K562 (cell line): ENCODE data around the gene ZFP36. TPM values are rescaled to one million over a fixed set of nuclear protein-coding genes. Genes with fewer than 3 reads are reported as not detected.

Experiments used
- CAMTA2 ChIP-seq: fragments of 250-450 bp; sonication (Bioruptor Pico); conservative IDR thresholded peaks from 2 replicates; pipeline ENCODE4 v1.5.1; 2022
- CBX3 ChIP-seq, 2 experiments: IDR thresholded peaks; 1 replicate in 1 of 2; 2 replicates in 1 of 2; pipeline ENCODE4 v1.6.1; 2012; ENCODE audit warnings: inconsistent platforms in 2 of 2, low read length in 2 of 2, borderline replicate concordance in 1 of 2, control low read depth in 1 of 2
- HDAC2 ChIP-seq: fragments of 450-650 bp; IDR thresholded peaks from 2 replicates; pipeline ENCODE4 v1.6.1; 2016; ENCODE audit warnings: mild to moderate bottlenecking
- HLTF ChIP-seq: fragments of 450-650 bp; IDR thresholded peaks from 2 replicates; pipeline ENCODE4 v1.6.1; 2016
- LCOR ChIP-seq: sonication (generic); formaldehyde crosslinking; IDR thresholded peaks from 2 replicates; pipeline ENCODE4 v1.8.0; 2022; ENCODE audit warnings: mild to moderate bottlenecking, missing genetic modification reagents
- MECOM ChIP-seq: fragments of 250-450 bp; sonication (Bioruptor Pico); IDR thresholded peaks from 2 replicates; pipeline ENCODE4 v1.8.0; 2022; ENCODE audit warnings: inconsistent platforms
- MTA3 ChIP-seq: fragments of 450-650 bp; formaldehyde crosslinking; IDR thresholded peaks from 2 replicates; pipeline ENCODE4 v1.6.1; 2017; ENCODE audit warnings: mild to moderate bottlenecking, borderline replicate concordance
- NFE2L1 ChIP-seq: fragments of 450-650 bp; IDR thresholded peaks from 2 replicates; pipeline ENCODE4 v1.6.1; 2016; ENCODE audit warnings: missing genetic modification characterization, low read depth, mild to moderate bottlenecking, missing compliant biosample characterization, moderate library complexity, borderline replicate concordance
- NFRKB ChIP-seq: fragments of 450-650 bp; IDR thresholded peaks from 2 replicates; pipeline ENCODE4 v1.6.1; 2016; ENCODE audit warnings: low read depth
- NR3C1 ChIP-seq: sonication (generic); formaldehyde crosslinking; IDR thresholded peaks from 2 replicates; pipeline ENCODE4 v1.8.1; 2022; ENCODE audit warnings: missing genetic modification reagents
- SMARCA5 ChIP-seq: fragments of 450-650 bp; IDR thresholded peaks from 2 replicates; pipeline ENCODE4 v1.6.1; 2016
- SNIP1 ChIP-seq: fragments of 450-650 bp; IDR thresholded peaks from 2 replicates; pipeline ENCODE4 v1.7.1; 2017; ENCODE audit warnings: low read depth, mild to moderate bottlenecking
- SRSF1 ChIP-seq: fragments of 200-400 bp; formaldehyde crosslinking; IDR thresholded peaks from 2 replicates; pipeline ENCODE4 v1.6.1; 2017; ENCODE audit warnings: mild to moderate bottlenecking, low read depth, low read length, moderate library complexity
- TBL1XR1 ChIP-seq, 2 experiments: IDR thresholded peaks; 2 replicates each; pipeline ENCODE4 v1.6.1; 2012; ENCODE audit warnings: improper control_type of control experiment in 2 of 2, low read length in 2 of 2, mild to moderate bottlenecking in 1 of 2
- ZKSCAN3 ChIP-seq: fragments of 250-450 bp; sonication (Bioruptor Pico); IDR thresholded peaks from 2 replicates; pipeline ENCODE4 v1.4.0; 2020
- ZNF124 ChIP-seq: sonication (generic); formaldehyde crosslinking; IDR thresholded peaks from 2 replicates; pipeline ENCODE4 v1.8.1; 2022; ENCODE audit warnings: missing genetic modification reagents
- ZNF212 ChIP-seq: fragments of 450-650 bp; formaldehyde crosslinking; IDR thresholded peaks from 2 replicates; pipeline ENCODE4 v1.4.0; 2020; ENCODE audit warnings: mild to moderate bottlenecking
- ZNF431 ChIP-seq: sonication (generic); formaldehyde crosslinking; IDR thresholded peaks from 2 replicates; pipeline ENCODE4 v1.8.0; 2022; ENCODE audit warnings: mild to moderate bottlenecking, missing genetic modification reagents
- polyA plus RNA-seq, 8 experiments: library from polyadenylated mRNA; depleted of rRNA in 4 of 8; stranded (reverse) in 5 of 8; unstranded in 3 of 8; fragments of >200 nt; fragmentation: Nextera tagmentation in 2 of 8; fragmentation: Illumina TruSeq in 1 of 8; extraction: Ambion mirVana in 2 of 8; extraction: Trizol in 1 of 8; gene quantifications; 2 replicates each; pipeline versions ENCODE4 v1.2.1 to v1.2.3, GENCODE V29; 2011 to 2014; ENCODE audit warnings: inconsistent platforms in 1 of 8, missing spikeins in 1 of 8
- total RNA-seq, 7 experiments: library from RNA; depleted of rRNA in 6 of 7; stranded (reverse); fragments of >200 nt in 6 of 7; fragmentation: Illumina TruSeq in 2 of 7; extraction: Trizol in 2 of 7; gene quantifications; 2 replicates each; pipeline versions ENCODE4 v1.2.1 to v1.2.3, GENCODE V29; 2011 to 2021; ENCODE audit warnings: low replicate concordance in 1 of 7
- TF ChIP-seq, protein P1 (sequence below): sonication (generic); formaldehyde crosslinking; IDR thresholded peaks from 2 replicates; pipeline ENCODE4 v1.9.0; 2022; ENCODE audit warnings: mild to moderate bottlenecking, missing genetic modification reagents
- TF ChIP-seq, protein P2 (sequence below): fragments of 250-450 bp; sonication (Bioruptor Pico); IDR thresholded peaks from 2 replicates; pipeline ENCODE4 v1.9.0; 2021; ENCODE audit warnings: mild to moderate bottlenecking
- TF ChIP-seq, protein P3 (sequence below): sonication (generic); formaldehyde crosslinking; IDR thresholded peaks from 2 replicates; pipeline ENCODE4 v1.8.0; 2022; ENCODE audit warnings: mild to moderate bottlenecking, missing genetic modification reagents
- TF ChIP-seq, protein P4 (sequence below): fragments of 450-650 bp; IDR thresholded peaks from 2 replicates; pipeline ENCODE4 v1.6.1; 2017; ENCODE audit warnings: antibody characterized with exemption, mild to moderate bottlenecking

Gene ZFP36
- total and polyA plus RNA-seq, 9 of the 15 experiments (the other 6 are each of a cell fraction or from before 2014, with no cell fraction given) = 1.0 to 20.1 (median 3.5) TPM

DNA sequence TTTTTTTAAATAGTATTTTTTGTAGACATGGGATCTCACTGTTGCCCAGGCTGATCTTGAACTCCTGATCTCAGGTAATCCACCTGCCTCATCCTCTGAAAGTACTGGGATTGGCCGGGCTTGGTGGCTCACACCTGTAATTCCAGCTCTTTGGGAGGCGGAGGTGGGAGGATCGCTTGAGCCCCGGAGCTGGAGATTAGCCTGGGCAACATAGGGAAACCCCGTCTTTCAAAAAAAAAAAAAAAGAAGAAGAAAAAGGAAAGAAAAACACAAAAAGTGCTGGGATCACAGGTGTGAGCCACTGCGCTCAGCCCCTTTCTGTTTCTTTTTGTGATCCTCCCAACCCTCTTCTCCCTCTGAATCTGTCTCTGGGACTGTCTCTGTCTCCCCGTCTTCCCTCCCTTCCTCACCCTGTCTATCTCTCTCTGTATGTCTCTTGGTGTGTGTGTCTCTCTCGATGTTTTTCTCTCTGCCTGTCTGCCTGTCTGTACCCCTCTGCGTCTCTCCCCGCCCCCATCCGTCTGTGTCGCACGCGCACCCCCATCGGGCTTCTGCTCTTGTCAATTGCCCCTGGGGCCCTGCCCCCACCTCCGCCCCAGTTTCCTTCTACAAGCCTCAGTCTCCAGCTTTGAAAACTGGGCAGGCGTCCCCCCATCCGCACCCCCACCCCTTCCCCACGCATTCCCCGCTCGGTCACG is 540 bp upstream of the ZFP36 start (continued):
- TF ChIP-seq HLTF (peak; percentile 80; the same call in 1 of the 2 replicates), CBX3 (IDR thresholded peaks at IDR 0.05; ENCODE audit: borderline replicate concordance in 1 of 2, low read length in 2 of 2) (no peak), LCOR (no peak), ZNF124 (CRISPR knock-in tag) (no peak), SNIP1 (no peak), ZNF431 (no peak), ZKSCAN3 (CRISPR knock-in tag) (no peak), CAMTA2 (CRISPR knock-in tag) (no peak), SMARCA5 (peak; percentile 40; the same call in 1 of the 2 replicates), SRSF1 (no peak), NFRKB (peak; percentile 20; the same call in 1 of the 2 replicates), MTA3 (no peak), MECOM (CRISPR knock-in tag) (no peak), HDAC2 (no peak), NR3C1 (CRISPR knock-in tag) (no peak), NFE2L1 (tag) (no peak), ZNF212 (CRISPR knock-in tag) (no peak), TBL1XR1 (IDR thresholded peaks at IDR 0.05; ENCODE audit: low read length in 2 of 2) (no peak)
- TF ChIP-seq, protein P1, sequence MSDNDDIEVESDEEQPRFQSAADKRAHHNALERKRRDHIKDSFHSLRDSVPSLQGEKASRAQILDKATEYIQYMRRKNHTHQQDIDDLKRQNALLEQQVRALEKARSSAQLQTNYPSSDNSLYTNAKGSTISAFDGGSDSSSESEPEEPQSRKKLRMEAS (CRISPR knock-in tag) = no peak
- TF ChIP-seq, protein P2, sequence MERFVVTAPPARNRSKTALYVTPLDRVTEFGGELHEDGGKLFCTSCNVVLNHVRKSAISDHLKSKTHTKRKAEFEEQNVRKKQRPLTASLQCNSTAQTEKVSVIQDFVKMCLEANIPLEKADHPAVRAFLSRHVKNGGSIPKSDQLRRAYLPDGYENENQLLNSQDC (CRISPR knock-in tag) = no peak
- TF ChIP-seq, protein P3, sequence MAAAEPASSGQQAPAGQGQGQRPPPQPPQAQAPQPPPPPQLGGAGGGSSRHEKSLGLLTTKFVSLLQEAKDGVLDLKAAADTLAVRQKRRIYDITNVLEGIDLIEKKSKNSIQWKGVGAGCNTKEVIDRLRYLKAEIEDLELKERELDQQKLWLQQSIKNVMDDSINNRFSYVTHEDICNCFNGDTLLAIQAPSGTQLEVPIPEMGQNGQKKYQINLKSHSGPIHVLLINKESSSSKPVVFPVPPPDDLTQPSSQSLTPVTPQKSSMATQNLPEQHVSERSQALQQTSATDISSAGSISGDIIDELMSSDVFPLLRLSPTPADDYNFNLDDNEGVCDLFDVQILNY (CRISPR knock-in tag) = no peak
- TF ChIP-seq, protein P4, sequence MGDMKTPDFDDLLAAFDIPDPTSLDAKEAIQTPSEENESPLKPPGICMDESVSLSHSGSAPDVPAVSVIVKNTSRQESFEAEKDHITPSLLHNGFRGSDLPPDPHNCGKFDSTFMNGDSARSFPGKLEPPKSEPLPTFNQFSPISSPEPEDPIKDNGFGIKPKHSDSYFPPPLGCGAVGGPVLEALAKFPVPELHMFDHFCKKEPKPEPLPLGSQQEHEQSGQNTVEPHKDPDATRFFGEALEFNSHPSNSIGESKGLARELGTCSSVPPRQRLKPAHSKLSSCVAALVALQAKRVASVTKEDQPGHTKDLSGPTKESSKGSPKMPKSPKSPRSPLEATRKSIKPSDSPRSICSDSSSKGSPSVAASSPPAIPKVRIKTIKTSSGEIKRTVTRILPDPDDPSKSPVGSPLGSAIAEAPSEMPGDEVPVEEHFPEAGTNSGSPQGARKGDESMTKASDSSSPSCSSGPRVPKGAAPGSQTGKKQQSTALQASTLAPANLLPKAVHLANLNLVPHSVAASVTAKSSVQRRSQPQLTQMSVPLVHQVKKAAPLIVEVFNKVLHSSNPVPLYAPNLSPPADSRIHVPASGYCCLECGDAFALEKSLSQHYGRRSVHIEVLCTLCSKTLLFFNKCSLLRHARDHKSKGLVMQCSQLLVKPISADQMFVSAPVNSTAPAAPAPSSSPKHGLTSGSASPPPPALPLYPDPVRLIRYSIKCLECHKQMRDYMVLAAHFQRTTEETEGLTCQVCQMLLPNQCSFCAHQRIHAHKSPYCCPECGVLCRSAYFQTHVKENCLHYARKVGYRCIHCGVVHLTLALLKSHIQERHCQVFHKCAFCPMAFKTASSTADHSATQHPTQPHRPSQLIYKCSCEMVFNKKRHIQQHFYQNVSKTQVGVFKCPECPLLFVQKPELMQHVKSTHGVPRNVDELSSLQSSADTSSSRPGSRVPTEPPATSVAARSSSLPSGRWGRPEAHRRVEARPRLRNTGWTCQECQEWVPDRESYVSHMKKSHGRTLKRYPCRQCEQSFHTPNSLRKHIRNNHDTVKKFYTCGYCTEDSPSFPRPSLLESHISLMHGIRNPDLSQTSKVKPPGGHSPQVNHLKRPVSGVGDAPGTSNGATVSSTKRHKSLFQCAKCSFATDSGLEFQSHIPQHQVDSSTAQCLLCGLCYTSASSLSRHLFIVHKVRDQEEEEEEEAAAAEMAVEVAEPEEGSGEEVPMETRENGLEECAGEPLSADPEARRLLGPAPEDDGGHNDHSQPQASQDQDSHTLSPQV = no peak
